ENCODE measurements around the gene LIM2. TPM values are rescaled to one million over a fixed set of nuclear protein-coding genes. Genes with fewer than 3 reads are reported as not detected.

LIM2 gene
- total RNA-seq, 1 donor from 2014 or later, result not detected

- Mint-ChIP-seq H3K9me3 (no peaks in the 10 kb centered on the region), H3K4me1 (peaks cover 7% of the 10 kb centered on the region), H3K36me3 (peaks cover 26% of the 10 kb centered on the region), H3K27ac (no peak overlapping the region), H3K4me3 (no peak overlapping the region), H3K27me3 (ENCODE audit: low read depth) (peaks cover 3% of the 10 kb centered on the region)
- TF ChIP-seq, protein P1, sequence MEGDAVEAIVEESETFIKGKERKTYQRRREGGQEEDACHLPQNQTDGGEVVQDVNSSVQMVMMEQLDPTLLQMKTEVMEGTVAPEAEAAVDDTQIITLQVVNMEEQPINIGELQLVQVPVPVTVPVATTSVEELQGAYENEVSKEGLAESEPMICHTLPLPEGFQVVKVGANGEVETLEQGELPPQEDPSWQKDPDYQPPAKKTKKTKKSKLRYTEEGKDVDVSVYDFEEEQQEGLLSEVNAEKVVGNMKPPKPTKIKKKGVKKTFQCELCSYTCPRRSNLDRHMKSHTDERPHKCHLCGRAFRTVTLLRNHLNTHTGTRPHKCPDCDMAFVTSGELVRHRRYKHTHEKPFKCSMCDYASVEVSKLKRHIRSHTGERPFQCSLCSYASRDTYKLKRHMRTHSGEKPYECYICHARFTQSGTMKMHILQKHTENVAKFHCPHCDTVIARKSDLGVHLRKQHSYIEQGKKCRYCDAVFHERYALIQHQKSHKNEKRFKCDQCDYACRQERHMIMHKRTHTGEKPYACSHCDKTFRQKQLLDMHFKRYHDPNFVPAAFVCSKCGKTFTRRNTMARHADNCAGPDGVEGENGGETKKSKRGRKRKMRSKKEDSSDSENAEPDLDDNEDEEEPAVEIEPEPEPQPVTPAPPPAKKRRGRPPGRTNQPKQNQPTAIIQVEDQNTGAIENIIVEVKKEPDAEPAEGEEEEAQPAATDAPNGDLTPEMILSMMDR (IDR thresholded peaks at IDR 0.05; ENCODE audit: unreplicated experiment), result no peak
- DNase-seq (ENCODE audit: low spot score in 2 of 2, unreplicated experiment in 2 of 2), result no peak
These were observed 40.4 kb downstream of the LIM2 start for GRCh38 chr19:51347209-51347928.

DNA sequence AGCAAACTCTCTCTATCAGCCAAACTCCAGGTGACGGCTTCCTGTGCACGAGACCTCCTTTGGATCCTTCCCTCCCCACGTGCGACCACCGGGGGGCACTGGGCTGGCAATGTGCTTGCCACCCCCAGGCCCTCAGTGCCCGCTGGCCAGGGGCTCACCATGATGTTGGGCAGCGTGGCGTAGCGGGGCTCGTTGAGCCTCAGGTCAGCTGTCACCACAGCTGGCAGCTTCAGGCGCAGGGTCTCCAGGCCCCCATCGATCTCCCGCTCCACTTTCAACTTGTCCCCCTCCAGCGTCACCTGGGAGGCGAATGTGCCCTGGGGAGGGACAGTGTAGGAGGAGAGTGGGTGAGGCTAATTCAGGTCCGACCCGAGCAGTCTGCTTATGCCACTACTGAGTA lies 41.0 kb downstream of the LIM2 start:
- Mint-ChIP-seq H3K27me3 (ENCODE audit: low read depth) (peaks cover 5% of the 10 kb centered on the region), H3K4me3 (no peak overlapping the region), H3K27ac (no peak overlapping the region), H3K9me3 (no peaks in the 10 kb centered on the region), H3K36me3 (peaks cover 21% of the 10 kb centered on the region), H3K4me1 (peaks cover 9% of the 10 kb centered on the region)
- no peak for DNase-seq (ENCODE audit: low spot score in 2 of 2, unreplicated experiment in 2 of 2)
- TF ChIP-seq, protein P1 (IDR thresholded peaks at IDR 0.05; ENCODE audit: unreplicated experiment), result no peak

DNA sequence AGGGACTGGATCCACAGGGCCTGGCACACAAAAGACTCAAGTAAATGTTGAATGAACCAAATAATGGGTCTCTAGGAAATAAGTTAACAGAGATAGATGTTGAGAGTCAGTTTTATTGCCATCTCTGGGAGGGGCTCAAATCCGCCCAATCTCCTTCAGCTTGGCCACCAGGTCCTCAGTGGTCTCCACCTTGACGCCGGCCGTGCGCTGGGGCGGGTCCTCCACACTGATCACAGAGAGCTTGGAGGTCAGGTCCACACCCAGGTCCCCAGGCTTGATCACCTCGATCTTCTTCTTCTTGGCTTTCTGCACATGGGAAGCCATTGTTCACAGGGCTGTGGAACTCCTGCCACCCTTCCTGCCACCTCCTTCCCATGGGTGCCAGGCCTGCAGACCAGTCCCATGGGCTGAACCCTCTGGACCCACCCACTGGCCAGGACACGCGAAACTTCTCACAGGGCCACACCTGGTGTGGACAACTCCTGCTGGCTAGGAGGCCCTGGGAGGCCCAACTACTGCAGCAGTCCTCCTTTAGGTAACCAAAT lies 42.6 kb downstream of the LIM2 start:
- Mint-ChIP-seq H3K4me1 (peaks cover 15% of the 10 kb centered on the region), H3K27me3 (ENCODE audit: low read depth) (peaks cover 15% of the 10 kb centered on the region), H3K4me3 (no peak overlapping the region), H3K36me3 (peaks cover 11% of the 10 kb centered on the region), H3K9me3 (no peaks in the 10 kb centered on the region), H3K27ac (no peak overlapping the region)
- no peak for DNase-seq (ENCODE audit: low spot score in 2 of 2, unreplicated experiment in 2 of 2)
- TF ChIP-seq, protein P1 (IDR thresholded peaks at IDR 0.05; ENCODE audit: unreplicated experiment), result no peak

- H3K9me3 Mint-ChIP-seq, result no peaks in the 10 kb centered on the region
- peaks cover 15% of the 10 kb centered on the region for H3K27me3 Mint-ChIP-seq (ENCODE audit: low read depth)
- H3K27ac Mint-ChIP-seq, result no peak overlapping the region
- peaks cover 25% of the 10 kb centered on the region for H3K4me1 Mint-ChIP-seq
- peaks cover 11% of the 10 kb centered on the region for H3K36me3 Mint-ChIP-seq
- peak overlapping the region; percentile 18 for H3K4me3 Mint-ChIP-seq
- TF ChIP-seq, protein P1 (IDR thresholded peaks at IDR 0.05; ENCODE audit: unreplicated experiment), result no peak
- DNase-seq (ENCODE audit: low spot score in 2 of 2, unreplicated experiment in 2 of 2), result no peak
These were observed 44.9 kb downstream of the LIM2 start for GRCh38 chr19:51342631-51343569.

- no peaks in the 10 kb centered on the region for H3K9me3 Mint-ChIP-seq
- peaks cover 25% of the 10 kb centered on the region for H3K4me1 Mint-ChIP-seq
- peak within 1 kb of the TSS; percentile 48 for H3K4me3 Mint-ChIP-seq
- H3K27me3 Mint-ChIP-seq (ENCODE audit: low read depth), result peaks cover 15% of the 10 kb centered on the region
- H3K27ac Mint-ChIP-seq, result no peak within 1 kb of the TSS
- TF ChIP-seq, protein P1 (IDR thresholded peaks at IDR 0.05; ENCODE audit: unreplicated experiment), result no peak
- peaks cover 7% of the 10 kb centered on the region for H3K36me3 Mint-ChIP-seq
- no peak for DNase-seq (ENCODE audit: low spot score in 2 of 2, unreplicated experiment in 2 of 2)
These were observed 45.7 kb downstream of the LIM2 start, which contains the start of gene VSIG10L for GRCh38 chr19:51341976-51342580. Gene VSIG10L (minus strand): TSS chr19:51342139. CDS start chr19:51342124, 15 bp downstream.

Measured in mesothelial cell of epicardium (in vitro differentiated cells).